ENCODE results near the gene TMEM80. TPM values are rescaled to one million over a fixed set of nuclear protein-coding genes. Genes with fewer than 3 reads are reported as not detected.

Gene TMEM80
- total RNA-seq, 1 donor from 2014 or later: 10.1 TPM

DNA sequence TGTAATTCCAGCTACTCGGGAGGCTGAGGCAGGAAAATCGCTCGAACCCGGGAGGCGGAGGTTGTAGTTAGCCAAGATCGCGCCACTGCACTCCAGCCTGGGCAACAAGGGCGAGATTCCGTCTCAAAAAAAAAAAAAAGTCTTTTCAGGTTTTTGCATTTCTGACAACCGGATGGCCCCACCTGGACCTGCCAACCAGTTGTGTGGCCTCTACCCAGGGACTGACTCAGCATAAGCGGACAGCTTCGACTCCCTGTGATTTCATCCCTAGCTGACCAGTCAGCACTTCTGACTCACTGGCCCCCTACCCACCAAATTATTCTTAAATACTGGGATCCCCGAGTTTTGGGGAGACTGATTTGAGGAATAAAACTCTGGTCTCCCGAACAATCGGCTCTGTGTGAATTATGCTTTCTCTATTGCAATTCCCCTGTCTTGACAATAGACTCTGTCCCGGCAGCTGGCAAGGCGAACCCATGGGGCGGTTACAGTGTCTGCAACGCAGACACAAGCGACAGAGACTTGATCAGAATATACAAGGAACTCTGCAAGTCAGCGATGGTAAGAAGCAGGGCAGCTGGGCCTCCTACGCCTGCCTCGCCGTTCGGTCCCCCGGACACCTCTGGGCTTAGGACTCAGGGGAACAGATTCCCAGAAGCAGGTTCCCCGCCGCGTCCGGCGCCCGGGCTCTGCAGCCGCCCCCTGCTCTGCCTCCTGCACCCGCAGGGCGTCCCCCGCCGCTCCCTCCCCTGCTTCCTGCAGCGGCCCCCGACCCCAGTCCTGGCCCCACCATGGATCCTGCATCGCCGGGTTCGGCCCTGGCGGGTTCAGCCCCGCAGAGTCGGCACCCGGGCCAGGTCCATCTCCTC, 50.9 kb downstream of the TMEM80 start:
- no peak for DNase-seq

DNA sequence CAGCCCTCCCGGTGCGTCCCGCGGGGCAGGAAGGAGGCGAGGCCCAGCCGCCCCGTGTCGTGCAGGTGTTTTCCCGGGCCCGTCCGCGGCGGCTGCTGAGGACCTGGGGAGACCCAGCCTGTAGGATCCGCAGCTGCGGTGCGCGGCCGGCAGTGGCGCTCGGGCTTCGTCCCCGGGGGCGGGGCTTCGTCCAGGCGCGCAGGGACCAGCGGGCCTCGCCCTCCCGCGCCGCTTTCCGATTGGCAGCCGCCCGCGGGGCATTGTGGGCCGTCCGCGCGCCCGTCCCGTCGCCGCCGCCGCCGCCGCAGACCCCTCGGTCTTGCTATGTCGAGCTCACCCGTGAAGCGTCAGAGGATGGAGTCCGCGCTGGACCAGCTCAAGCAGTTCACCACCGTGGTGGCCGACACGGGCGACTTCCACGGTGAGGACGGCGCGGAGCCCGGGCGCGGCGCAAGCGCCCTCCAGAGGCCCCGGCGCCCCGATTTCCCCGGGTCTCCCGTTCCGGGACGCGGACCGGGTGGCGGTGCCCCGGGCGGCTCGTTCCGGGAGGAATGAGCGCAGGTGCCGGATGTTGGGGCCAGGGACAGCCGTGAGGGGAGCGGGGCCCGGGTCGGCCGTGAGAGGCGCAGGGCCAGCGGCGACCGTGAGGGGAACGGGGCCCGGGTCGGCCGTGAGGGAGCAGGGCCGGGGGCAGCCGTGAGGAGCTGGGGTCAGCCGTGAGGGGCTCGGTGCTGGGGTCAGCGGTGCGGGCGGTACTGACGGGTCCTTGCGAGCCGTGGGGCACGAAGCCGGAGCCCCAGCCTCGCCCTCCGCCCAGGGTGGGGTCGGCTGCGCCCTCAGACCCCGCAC, 51.8 kb downstream of the TMEM80 start, which contains the start of gene TALDO1:
TSS of gene TALDO1 (plus strand) at position 307 of the 849 bp plus-strand sequence. CDS start at position 325, 18 bp downstream.
- peak; percentile 95 for DNase-seq

DNA sequence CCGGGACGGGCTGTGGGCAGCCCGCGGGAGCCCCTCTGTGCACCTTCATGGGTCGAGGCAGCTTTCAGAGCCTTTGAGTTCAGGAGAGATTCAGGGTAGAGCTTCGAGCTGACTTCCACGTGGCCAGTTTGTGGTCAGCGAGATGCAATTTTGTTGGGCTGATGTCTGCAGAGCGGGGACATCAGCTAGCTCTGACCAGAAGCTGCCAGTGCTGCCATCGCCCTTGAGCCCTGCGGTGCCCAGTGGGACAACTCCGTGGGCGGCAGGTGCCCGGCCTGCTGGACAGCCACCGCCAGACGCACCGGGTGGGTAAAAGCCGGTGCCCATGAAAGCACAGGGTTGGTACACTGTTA, 52.4 kb downstream of the TMEM80 start:
- no peak for DNase-seq

DNA sequence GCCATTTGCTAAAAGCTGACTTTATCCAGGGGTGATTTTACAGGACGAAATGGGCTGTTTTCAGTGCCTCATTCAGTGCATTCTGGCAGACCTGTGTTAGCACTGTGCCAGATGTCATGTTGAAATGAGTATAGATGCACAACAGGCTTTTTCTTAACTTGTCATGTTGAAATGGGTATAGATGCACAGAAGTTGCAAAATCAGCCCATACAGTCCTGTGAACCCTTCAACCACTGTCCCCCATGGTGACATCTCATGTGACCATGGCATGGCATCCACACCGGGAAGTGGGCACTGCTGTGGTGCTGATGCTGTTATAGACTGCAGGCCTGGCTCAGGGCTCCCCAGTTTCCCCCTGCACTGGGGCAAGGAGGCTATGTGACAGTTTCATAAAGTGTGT, 54.1 kb downstream of the TMEM80 start:
- DNase-seq: no peak

Other genes starting within 250 kb of the TMEM80 start
- gene PTDSS2, start 245.5 kb upstream of the TMEM80 start, total RNA-seq: 20.1 TPM
- gene RNH1, start 188.6 kb upstream of the TMEM80 start, total RNA-seq: 155 TPM
- 50.7 TPM for gene HRAS, start 160.2 kb upstream of the TMEM80 start, total RNA-seq
- 2.1 TPM for gene LRRC56, start 158.3 kb upstream of the TMEM80 start, total RNA-seq
- gene LMNTD2, start 135.1 kb upstream of the TMEM80 start, total RNA-seq: 0.82 TPM
- 7.3 TPM for gene RASSF7, start 134.8 kb upstream of the TMEM80 start, total RNA-seq
- 26.5 TPM for gene PHRF1, start 119.3 kb upstream of the TMEM80 start, total RNA-seq
- gene IRF7, start 79.9 kb upstream of the TMEM80 start, total RNA-seq: 12.5 TPM
- not detected for gene CDHR5, start 70.9 kb upstream of the TMEM80 start, total RNA-seq
- gene SCT, start 68.6 kb upstream of the TMEM80 start, total RNA-seq: 21.6 TPM
- not detected for gene DRD4, start 58.5 kb upstream of the TMEM80 start, total RNA-seq
- gene DEAF1, start 594 bp upstream of the TMEM80 start, total RNA-seq: 18.8 TPM
- gene EPS8L2, start 10.4 kb downstream of the TMEM80 start, total RNA-seq: 88.3 TPM
- gene TALDO1, start 51.6 kb downstream of the TMEM80 start, total RNA-seq: 79.3 TPM
- 17.4 TPM for gene GATD1, start 81.7 kb downstream of the TMEM80 start, total RNA-seq
- not detected for gene CEND1, start 94.3 kb downstream of the TMEM80 start, total RNA-seq
- 7.5 TPM for gene SLC25A22, start 102.5 kb downstream of the TMEM80 start, total RNA-seq
- gene PIDD1, start 109.4 kb downstream of the TMEM80 start, total RNA-seq: 13.4 TPM
- gene RPLP2, start 114.2 kb downstream of the TMEM80 start, total RNA-seq: 259 TPM
- 29.8 TPM for gene PNPLA2, start 123.1 kb downstream of the TMEM80 start, total RNA-seq
- gene CRACR2B, start 132.1 kb downstream of the TMEM80 start, total RNA-seq: 22.6 TPM
- 181 TPM for gene CD151, start 137.1 kb downstream of the TMEM80 start, total RNA-seq
- gene POLR2L, start 146.7 kb downstream of the TMEM80 start, total RNA-seq: 11.9 TPM
- 44.6 TPM for gene TSPAN4, start 147.0 kb downstream of the TMEM80 start, total RNA-seq
- gene CHID1, start 215.0 kb downstream of the TMEM80 start, total RNA-seq: 46.4 TPM
- 28.6 TPM for gene AP2A2, start 230.1 kb downstream of the TMEM80 start, total RNA-seq

All from tongue (tissue), 2 donors.